ENCODE results near the gene DLX2. TPM values are rescaled to one million over a fixed set of nuclear protein-coding genes. Genes with fewer than 3 reads are reported as not detected.
A peak's percentile ranks its signal among the peaks of the same experiment; 100 is the strongest.

The DLX2 gene
- total RNA-seq, 1 donor from 2014 or later, result 17.6 TPM

DNA sequence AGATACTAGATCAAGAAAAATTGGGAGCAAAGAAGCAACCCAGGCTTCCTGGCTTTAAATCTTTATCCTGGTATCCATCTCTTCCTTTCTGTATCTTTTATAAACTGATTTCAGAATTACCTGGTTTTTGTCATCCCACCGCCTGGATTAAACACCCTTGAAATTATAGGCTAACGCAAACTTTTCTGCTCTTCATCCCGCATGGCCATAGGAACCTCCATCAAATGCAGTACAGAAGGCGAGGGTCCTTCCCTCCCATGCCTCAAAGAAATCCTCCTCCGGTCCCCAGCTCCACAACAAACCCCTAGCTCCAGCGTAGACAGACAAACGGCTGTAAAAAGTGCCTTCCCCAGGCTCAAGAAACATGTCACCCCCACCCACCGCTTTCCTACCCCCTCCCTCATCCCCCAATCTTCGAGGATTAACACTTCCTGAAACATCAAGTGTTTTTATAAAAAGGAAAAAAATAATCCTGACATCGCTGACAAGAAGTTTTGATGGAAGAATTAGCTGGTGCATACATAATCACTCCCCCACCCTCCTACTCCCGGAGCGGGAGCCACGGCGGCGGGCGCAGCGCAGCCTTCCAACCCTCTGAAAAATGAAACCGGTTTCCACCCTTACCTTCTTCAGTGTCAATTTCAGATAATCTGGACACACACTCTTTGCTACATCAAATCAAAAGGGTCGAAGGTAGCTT lies 9.8 kb downstream of the DLX2 start:
- Mint-ChIP-seq H3K4me3 (ENCODE audit: unreplicated experiment) (peak overlapping the region; percentile 83), H3K27me3 (ENCODE audit: unreplicated experiment) (no peaks in the 10 kb centered on the region), H3K9me3 (ENCODE audit: unreplicated experiment) (no peaks in the 10 kb centered on the region), H3K27ac (ENCODE audit: unreplicated experiment) (peak overlapping the region; percentile 100), H3K4me1 (ENCODE audit: unreplicated experiment) (peaks cover 82% of the 10 kb centered on the region), H3K36me3 (ENCODE audit: unreplicated experiment) (peaks cover 9% of the 10 kb centered on the region)
- TF ChIP-seq, protein P1, sequence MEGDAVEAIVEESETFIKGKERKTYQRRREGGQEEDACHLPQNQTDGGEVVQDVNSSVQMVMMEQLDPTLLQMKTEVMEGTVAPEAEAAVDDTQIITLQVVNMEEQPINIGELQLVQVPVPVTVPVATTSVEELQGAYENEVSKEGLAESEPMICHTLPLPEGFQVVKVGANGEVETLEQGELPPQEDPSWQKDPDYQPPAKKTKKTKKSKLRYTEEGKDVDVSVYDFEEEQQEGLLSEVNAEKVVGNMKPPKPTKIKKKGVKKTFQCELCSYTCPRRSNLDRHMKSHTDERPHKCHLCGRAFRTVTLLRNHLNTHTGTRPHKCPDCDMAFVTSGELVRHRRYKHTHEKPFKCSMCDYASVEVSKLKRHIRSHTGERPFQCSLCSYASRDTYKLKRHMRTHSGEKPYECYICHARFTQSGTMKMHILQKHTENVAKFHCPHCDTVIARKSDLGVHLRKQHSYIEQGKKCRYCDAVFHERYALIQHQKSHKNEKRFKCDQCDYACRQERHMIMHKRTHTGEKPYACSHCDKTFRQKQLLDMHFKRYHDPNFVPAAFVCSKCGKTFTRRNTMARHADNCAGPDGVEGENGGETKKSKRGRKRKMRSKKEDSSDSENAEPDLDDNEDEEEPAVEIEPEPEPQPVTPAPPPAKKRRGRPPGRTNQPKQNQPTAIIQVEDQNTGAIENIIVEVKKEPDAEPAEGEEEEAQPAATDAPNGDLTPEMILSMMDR (IDR thresholded peaks at IDR 0.05), result no peak
- no peak for DNase-seq (ENCODE audit: extremely low spot score, unreplicated experiment)

DNA sequence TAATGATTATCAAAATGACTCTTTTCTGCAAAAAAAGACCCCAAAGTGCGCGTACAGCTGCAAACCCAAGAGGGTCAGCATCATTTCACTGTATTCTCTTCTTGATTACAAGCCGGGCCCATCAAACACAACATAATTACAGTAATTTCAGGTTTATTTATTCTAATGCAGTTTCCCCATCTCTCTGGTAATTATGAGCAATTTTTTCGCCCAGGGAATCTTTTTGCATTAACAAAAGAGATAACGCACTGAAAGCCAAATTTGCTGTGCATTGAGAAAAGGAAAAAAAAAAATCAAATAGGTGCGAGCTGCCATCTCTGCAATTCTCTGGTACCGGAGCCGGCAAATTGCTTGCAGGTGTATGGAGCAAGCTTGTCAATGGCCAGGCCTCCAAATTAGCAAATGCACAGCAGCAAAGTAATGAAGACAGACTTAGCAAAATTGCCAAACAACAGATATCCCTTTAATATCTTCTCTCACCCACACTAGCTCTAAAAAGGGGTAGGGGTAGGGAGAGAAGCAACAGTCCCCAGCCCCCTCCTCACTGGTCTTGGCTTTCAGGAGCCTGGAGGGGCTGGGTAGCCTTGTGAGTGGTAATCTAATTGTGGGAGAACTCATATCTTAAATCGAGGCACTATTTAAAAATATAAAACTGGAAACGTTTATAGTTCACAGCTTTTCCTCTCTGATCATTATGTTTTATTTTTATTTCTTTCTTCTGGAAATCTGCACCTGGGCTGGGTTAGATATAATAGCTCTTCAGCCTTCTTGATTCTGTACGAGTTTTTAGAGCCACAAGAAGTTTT lies 10.7 kb downstream of the DLX2 start:
- Mint-ChIP-seq H3K27me3 (ENCODE audit: unreplicated experiment) (no peaks in the 10 kb centered on the region), H3K4me3 (ENCODE audit: unreplicated experiment) (peak overlapping the region; percentile 83), H3K9me3 (ENCODE audit: unreplicated experiment) (no peaks in the 10 kb centered on the region), H3K4me1 (ENCODE audit: unreplicated experiment) (peaks cover 73% of the 10 kb centered on the region), H3K36me3 (ENCODE audit: unreplicated experiment) (peaks cover 17% of the 10 kb centered on the region), H3K27ac (ENCODE audit: unreplicated experiment) (peak overlapping the region; percentile 100)
- TF ChIP-seq, protein P1 (IDR thresholded peaks at IDR 0.05), result no peak
- no peak for DNase-seq (ENCODE audit: extremely low spot score, unreplicated experiment)

DNA sequence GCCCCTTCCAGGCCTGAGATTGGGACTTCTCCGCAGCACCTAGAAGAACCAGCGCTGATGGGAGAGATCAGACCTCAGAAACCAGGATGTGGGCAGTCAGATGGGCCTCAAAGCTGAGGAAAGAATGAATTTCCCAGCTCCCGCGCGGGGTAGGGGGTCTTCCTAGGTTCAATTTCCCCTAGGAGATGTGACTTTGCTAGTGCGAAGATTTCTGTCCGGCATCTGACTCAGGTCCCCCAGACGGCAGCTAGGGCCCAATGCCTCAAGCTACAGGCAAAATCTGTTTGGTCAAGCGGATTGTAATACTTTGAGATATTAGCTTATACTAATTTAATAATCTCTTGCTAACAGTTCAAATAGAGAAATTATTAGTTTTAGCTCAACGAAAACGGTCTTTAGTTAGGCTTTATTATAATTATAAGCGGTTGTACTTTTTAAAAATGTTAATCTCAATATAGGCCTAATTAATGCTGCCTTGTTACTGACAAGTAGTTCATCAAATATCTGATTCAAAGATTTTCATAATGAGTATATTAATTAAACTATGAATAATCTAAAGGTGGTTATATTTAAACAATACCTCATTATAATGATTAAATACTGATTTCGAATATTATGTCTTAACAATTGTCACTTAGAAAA lies 11.6 kb downstream of the DLX2 start:
- Mint-ChIP-seq H3K9me3 (ENCODE audit: unreplicated experiment) (no peaks in the 10 kb centered on the region), H3K36me3 (ENCODE audit: unreplicated experiment) (peaks cover 19% of the 10 kb centered on the region), H3K27me3 (ENCODE audit: unreplicated experiment) (no peaks in the 10 kb centered on the region), H3K4me1 (ENCODE audit: unreplicated experiment) (peaks cover 68% of the 10 kb centered on the region), H3K27ac (ENCODE audit: unreplicated experiment) (peak overlapping the region; percentile 100), H3K4me3 (ENCODE audit: unreplicated experiment) (peak overlapping the region; percentile 69)
- TF ChIP-seq, protein P1 (IDR thresholded peaks at IDR 0.05), result no peak
- peak; percentile 70 for DNase-seq (ENCODE audit: extremely low spot score, unreplicated experiment)

DNA sequence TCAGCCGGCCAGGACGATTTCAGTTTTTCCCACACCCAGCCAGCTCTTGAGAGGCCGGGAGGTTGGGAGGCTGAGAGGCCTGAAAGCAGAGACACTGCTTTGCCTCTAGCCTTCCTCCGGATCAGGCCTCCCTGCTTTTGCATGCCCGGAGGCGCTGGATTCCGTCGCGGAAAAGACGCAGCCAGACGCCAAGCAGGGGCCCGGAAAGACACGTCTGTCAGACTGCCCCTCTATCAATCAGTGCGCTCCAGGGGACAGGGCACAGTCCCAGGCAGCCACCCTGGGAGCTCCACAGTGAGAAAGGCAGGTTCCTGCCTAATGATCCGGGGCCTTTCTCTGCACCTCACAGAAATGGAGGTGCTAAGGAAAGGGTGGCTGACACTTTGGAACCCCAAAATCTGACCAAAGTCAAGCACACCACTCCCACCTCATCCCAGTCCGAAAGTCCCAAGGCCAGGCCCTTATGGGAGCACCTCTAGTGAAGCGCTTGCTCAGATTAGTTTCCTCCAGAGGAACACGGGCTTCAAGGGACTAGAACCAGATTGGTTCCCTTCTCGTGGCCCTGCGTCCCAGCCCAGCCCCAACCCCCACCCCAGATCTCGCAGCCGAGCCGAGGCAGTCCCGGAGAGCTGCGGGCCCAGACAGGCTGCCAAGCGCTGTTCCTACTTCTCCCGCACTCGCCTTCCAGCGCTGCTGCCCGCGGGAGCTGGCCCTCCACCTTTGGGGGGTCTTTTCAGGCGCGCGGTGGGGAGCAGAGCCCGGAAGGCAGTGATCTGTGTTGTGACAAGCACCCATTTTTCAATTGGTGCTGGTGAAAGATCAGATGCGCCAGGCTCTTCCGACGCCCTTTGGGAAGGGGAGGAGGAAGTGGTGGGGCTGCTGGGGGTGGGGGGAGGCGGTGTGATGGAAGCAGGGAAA lies 12.4 kb downstream of the DLX2 start:
- Mint-ChIP-seq H3K4me3 (ENCODE audit: unreplicated experiment) (peak overlapping the region; percentile 69), H3K36me3 (ENCODE audit: unreplicated experiment) (peaks cover 19% of the 10 kb centered on the region), H3K9me3 (ENCODE audit: unreplicated experiment) (no peaks in the 10 kb centered on the region), H3K4me1 (ENCODE audit: unreplicated experiment) (peaks cover 62% of the 10 kb centered on the region), H3K27ac (ENCODE audit: unreplicated experiment) (peak overlapping the region; percentile 100), H3K27me3 (ENCODE audit: unreplicated experiment) (no peaks in the 10 kb centered on the region)
- DNase-seq (ENCODE audit: extremely low spot score, unreplicated experiment), result peak; percentile 87
- TF ChIP-seq, protein P1 (IDR thresholded peaks at IDR 0.05), result no peak

All from osteocyte (in vitro differentiated cells).